ENCODE measurements around the gene PLA2G7.

PLA2G7 gene

DNA sequence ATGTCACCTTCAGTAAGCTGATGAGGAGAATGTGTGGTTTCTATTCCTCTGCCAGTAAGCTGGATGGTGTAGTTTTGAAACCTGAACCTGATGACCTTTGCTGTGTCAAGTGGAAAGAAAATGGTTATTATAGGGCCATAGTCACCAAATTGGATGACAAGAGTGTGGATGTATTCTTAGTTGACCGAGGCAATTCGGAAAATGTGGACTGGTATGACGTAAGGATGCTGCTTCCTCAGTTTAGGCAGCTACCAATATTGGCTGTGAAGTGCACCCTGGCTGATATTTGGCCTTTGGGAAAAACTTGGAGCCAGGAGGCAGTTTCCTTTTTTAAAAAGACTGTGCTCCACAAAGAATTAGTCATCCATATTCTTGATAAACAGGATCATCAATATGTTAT is 45.5 kb downstream of the PLA2G7 start:
- in situ Hi-C loops (cut with HindIII; ENCODE audit: low sequenced_read_pairs) = no loop called here

DNA sequence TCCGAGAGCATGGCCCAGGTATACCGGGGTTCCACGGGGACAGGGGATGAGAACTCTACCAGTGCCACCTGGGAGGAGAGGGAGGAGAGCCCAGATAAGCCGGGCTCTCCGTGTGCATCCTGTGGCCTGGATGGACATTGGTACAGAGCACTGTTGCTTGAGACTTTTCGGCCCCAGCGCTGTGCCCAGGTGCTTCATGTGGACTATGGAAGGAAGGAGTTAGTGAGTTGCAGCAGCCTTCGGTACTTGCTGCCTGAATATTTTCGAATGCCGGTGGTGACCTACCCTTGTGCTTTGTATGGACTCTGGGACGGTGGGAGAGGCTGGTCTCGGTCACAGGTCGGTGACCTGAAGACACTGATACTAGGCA is 46.2 kb downstream of the PLA2G7 start:
- in situ Hi-C loops (cut with HindIII; ENCODE audit: low sequenced_read_pairs) = no loop called here

DNA sequence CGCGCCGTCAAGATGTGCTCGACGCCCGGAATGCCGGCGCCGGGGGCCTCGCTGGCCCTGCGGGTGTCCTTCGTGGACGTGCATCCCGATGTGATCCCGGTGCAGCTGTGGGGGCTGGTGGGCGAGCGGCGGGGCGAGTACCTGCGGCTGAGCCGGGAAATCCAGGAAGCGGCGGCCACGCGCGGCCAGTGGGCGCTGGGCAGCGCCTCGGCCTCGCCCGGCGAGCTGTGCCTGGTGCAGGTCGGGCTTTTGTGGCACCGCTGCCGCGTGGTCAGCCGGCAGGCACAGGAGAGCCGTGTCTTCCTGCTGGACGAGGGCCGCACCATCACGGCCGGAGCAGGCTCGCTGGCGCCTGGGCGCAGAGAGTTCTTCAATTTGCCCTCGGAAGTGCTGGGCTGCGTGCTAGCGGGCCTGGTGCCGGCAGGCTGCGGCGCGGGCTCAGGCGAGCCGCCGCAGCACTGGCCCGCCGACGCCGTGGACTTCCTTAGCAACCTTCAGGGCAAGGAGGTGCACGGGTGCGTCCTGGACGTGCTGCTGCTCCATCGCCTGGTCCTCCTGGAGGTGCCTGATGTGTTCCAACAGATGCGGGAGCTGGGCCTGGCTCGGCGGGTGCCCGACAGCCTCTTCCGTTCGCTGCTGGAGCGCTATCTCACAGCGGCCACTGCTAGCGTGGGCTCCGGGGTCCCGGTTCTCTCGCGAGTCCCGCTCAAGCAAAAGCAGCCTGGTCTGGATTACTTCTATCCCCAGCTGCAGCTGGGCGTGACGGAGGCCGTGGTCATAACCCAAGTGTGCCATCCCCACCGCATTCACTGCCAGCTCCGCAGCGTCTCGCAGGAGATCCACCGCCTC is 46.8 kb downstream of the PLA2G7 start:
- in situ Hi-C loops (cut with HindIII; ENCODE audit: low sequenced_read_pairs) = no loop called here

DNA sequence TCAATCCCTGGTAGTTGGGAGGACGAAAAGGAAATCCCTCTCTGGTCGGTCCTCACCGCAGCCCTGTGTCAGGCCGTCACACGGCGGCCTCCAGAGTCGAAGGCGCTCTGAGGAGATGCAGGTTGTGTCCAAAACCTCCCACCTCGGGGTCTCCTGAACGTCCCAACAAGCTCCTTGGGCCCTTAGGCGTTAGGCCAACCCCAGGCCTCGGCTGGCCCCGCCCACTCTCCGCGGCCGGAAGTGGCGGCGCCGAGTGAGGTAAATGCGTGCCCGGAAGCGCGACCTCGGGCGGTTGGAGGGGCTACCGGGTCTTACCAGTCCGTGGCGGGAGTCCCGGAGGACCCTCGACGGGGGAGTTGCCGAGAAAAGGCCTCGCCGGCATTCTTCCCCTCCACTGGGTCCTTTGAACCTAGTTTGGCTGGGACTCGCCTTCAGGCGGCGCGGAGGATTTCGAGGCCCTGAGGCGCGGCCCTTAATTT is 47.5 kb downstream of the PLA2G7 start, which contains the start of gene TDRD6:
TSS of gene TDRD6 (plus strand) at position 267 of the 479 bp plus-strand sequence. CDS start 244 bp downstream, outside the sequence.
- in situ Hi-C loops (cut with HindIII; ENCODE audit: low sequenced_read_pairs) = no loop called here

DNA sequence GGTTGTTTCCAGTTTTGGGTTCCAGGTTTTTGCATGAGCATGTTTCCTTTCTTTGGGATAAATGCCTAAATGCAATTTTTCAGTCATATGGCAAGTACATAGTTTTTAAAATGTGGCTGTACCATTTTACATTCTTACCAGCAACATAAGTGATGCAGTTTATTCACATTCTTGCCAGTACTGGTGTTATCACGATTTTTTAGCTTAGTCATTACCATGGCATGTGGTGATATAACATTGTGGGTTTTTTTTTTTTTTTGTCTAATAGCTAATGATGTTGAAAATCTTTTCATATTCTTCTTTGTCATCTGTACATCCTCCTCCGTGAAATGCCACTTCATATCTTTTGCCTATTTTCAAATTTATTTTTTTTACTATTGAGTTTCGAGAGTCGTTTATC is 50.4 kb downstream of the PLA2G7 start:
- in situ Hi-C loops (cut with HindIII; ENCODE audit: low sequenced_read_pairs) = no loop called here

DNA sequence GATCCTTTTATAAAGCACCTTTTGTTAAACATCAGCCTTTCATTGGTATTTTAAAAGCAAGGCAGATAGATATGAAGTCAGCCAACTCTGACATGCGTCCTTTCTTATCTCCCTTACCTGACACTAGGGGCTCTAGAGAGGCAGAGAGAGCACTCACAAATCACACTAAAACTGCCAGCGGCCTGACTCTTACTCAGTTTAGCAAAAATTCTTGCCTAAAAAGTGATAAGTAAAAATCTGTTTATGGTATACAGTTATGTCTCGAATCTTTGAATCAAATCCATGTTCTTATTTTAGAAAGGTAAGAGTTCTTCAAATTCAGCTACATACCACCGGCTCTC is 57.9 kb downstream of the PLA2G7 start:
- in situ Hi-C loops (cut with HindIII; ENCODE audit: low sequenced_read_pairs) = no loop called here

DNA sequence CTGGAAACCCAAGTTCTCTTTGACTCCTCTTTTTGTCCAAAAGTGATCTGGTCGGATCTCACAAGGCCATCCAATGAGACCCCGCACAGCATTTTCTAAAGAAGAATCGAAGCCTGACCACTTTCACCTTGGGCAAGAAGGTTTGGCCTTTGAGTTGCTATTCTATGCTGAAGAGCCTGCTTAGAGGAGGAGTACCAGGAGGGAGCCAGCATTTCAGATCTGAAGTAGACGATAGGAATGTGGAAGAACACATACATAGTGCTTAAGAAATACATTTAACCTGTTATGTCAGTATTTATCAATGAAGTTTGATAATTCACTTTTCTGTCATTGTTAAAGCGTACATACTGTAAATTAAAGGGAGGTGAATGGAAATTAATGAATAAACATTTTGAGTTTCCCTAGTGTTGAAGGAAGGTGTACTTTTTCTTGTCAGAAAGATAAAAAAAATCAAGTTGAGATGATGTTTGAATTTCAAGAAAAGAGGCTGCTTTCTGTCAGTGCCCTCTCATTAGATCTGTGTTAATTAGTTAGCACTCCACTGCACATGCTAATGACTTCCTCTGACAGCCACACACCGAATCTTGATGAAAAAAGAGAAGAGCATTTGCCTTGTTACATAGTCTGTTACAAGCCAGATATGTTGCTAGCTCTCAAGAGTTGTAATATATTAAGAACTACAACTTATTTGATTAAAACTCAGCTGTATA is 58.4 kb downstream of the PLA2G7 start:
- in situ Hi-C loops (cut with HindIII; ENCODE audit: low sequenced_read_pairs) = no loop called here

DNA sequence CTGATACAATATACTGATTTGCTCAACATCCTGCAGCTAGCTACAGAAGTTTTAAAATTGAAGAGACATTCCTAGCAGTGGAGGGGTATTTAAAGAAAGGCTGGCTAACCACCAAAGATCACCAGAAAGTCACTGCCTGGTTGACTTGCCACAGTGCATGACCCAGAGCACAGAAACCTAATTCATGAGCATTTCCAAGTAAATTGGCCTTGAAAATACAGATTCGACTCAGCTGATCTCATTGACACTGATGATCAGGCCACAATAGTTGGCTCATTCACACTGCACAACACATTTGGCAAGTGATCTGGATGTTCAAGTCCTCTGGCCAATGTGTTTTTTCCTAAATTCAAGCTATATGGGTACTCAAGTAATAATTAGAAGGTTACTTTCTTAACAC is 60.8 kb downstream of the PLA2G7 start:
- in situ Hi-C loops (cut with HindIII; ENCODE audit: low sequenced_read_pairs) = no loop called here

DNA sequence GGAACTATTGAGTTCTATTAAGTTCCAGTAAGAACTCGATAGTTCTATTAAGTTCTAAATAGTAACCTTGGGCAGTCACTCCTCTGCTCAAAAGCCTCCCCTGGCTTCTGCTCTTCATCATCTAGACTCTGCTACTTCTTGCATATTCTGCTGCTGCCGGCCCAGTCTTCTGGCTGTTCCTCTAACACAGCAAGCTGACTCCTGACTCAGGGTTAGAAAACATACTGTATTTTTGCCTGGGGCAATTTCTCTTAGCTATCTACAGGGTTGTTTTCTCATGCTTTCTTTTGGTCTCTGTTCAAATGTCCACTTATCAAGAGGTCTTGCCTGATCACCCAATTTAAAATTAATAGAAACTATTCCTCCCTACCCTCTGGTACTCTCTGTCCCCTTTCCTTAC is 67.8 kb downstream of the PLA2G7 start:
- in situ Hi-C loops (cut with HindIII; ENCODE audit: low sequenced_read_pairs) = no loop called here

DNA sequence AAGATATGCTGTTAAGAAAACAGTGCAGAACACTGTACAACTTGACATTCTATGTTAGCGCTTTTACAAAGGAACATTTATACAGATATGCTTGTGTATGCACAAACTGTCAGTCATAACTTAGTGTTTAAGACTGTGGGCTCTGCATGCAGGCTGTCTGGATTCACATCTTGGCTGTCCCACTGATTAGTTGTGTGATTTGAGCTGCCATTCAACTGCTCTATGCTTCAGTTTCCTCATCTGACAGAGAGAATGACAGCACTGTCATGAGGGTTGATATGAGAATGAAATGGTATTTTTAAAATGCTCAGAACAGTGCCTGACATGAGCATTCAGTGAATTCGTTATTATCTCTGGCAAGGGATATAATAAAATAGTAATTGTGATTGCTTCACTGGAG is 73.7 kb downstream of the PLA2G7 start:
- in situ Hi-C loops (cut with HindIII; ENCODE audit: low sequenced_read_pairs) = no loop called here

DNA sequence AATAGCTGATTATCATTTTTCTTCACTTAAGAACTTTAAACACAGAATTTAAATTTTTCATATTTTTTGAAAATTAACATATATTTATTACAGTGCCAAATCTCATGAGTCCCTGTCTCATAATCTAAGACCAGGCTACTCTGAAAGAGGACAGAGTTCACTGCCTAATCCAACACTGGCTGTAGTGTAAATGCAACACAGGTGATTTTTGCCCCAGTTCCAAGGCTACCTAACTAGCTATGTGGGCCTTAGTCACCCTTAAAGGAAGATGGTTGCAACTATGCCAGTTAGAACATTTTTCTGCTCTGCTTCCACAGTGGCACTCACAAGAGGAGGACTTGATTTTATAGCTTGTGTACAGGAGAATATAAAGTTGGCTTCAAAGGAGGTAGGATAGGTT is 77.5 kb downstream of the PLA2G7 start:
- in situ Hi-C loops (cut with HindIII; ENCODE audit: low sequenced_read_pairs) = no loop called here

DNA sequence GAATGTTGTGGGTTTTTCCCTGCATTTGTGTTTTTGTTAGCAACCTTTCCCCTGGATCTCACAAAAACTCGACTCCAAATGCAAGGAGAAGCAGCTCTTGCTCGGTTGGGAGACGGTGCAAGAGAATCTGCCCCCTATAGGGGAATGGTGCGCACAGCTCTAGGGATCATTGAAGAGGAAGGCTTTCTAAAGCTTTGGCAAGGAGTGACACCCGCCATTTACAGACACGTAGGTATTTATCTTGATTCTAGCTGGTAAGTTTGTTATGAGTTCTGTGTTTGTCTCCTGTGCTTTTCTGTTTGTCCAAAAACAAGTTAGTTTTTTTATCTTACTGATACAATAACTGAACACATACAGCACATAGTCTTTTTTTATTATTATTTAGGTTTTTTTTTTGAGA is 79.4 kb downstream of the PLA2G7 start:
- in situ Hi-C loops (cut with HindIII; ENCODE audit: low sequenced_read_pairs) = no loop called here
